ENCODE results near the gene RNF182.
"Not testable (repeated sequence)": the region's sequence is repeated elsewhere in the genome, so short reads cannot be mapped to it uniquely, and the experiment has no call there.

RNF182 gene

GRCh38 chr6:14016935-14017625 lies 92.3 kb downstream of the RNF182 start:
- DNase-seq, result no peak
- in situ Hi-C loops (cut with HindIII; ENCODE audit: low pct_ligation_motif_present, low pct_unique_long_range_greater_than_20kb, low sequenced_read_pairs), result no loop called here

GRCh38 chr6:14017626-14018475 lies 93.1 kb downstream of the RNF182 start:
- in situ Hi-C loops (cut with HindIII; ENCODE audit: low pct_ligation_motif_present, low pct_unique_long_range_greater_than_20kb, low sequenced_read_pairs), result no loop called here
- DNase-seq, result no peak

- in situ Hi-C loops (cut with HindIII; ENCODE audit: low pct_ligation_motif_present, low pct_unique_long_range_greater_than_20kb, low sequenced_read_pairs), result not testable (repeated sequence)
These were observed 93.8 kb downstream of the RNF182 start for GRCh38 chr6:14018559-14018958.

GRCh38 chr6:14020551-14020950 lies 95.8 kb downstream of the RNF182 start:
- DNase-seq, result no peak
- in situ Hi-C loops (cut with HindIII; ENCODE audit: low pct_ligation_motif_present, low pct_unique_long_range_greater_than_20kb, low sequenced_read_pairs), result no loop called here

More at GRCh38 chr6:14018559-14018958, 93.8 kb downstream of the RNF182 start:
- DNase-seq, result not testable (repeated sequence)

GRCh38 chr6:14021449-14021848 lies 96.7 kb downstream of the RNF182 start:
- in situ Hi-C loops (cut with HindIII; ENCODE audit: low pct_ligation_motif_present, low pct_unique_long_range_greater_than_20kb, low sequenced_read_pairs), result no loop called here

GRCh38 chr6:14022673-14023072 lies 97.9 kb downstream of the RNF182 start:
- in situ Hi-C loops (cut with HindIII; ENCODE audit: low pct_ligation_motif_present, low pct_unique_long_range_greater_than_20kb, low sequenced_read_pairs), result no loop called here
- no peak for DNase-seq

More at GRCh38 chr6:14021449-14021848, 96.7 kb downstream of the RNF182 start:
- DNase-seq, result no peak

GRCh38 chr6:14023855-14024254 lies 99.1 kb downstream of the RNF182 start:
- in situ Hi-C loops (cut with HindIII; ENCODE audit: low pct_ligation_motif_present, low pct_unique_long_range_greater_than_20kb, low sequenced_read_pairs), result no loop called here
- DNase-seq, result no peak

- in situ Hi-C loops (cut with HindIII; ENCODE audit: low pct_ligation_motif_present, low pct_unique_long_range_greater_than_20kb, low sequenced_read_pairs), result no loop called here
These were observed 100.4 kb downstream of the RNF182 start for GRCh38 chr6:14025160-14025559.

GRCh38 chr6:14026831-14027539 lies 102.2 kb downstream of the RNF182 start:
- no peak for DNase-seq
- in situ Hi-C loops (cut with HindIII; ENCODE audit: low pct_ligation_motif_present, low pct_unique_long_range_greater_than_20kb, low sequenced_read_pairs), result no loop called here

More at GRCh38 chr6:14025160-14025559, 100.4 kb downstream of the RNF182 start:
- DNase-seq, result no peak

GRCh38 chr6:14028631-14029030 lies 103.9 kb downstream of the RNF182 start:
- no peak for DNase-seq
- in situ Hi-C loops (cut with HindIII; ENCODE audit: low pct_ligation_motif_present, low pct_unique_long_range_greater_than_20kb, low sequenced_read_pairs), result no loop called here

GRCh38 chr6:14029605-14030004 lies 104.9 kb downstream of the RNF182 start:
- no peak for DNase-seq
- in situ Hi-C loops (cut with HindIII; ENCODE audit: low pct_ligation_motif_present, low pct_unique_long_range_greater_than_20kb, low sequenced_read_pairs), result no loop called here
